AG09309 (cell line): ENCODE measurements around the gene C13orf46.
"Not testable (repeated sequence)": the region's sequence is repeated elsewhere in the genome, so short reads cannot be mapped to it uniquely, and the experiment has no call there.

Experiments used
- DNase-seq: peaks from one replicate; pipeline ENCODE4 v3.0.0-alpha.2; 2010; ENCODE audit warnings: low read depth
- H3K4me3 ChIP-seq: 2 replicates; pipeline ENCODE4 v1.5.1; 2011; ENCODE audit warnings: mild to moderate bottlenecking, low read depth, low read length, moderate library complexity; ENCODE audit not compliant: control insufficient read depth
- CTCF ChIP-seq: IDR thresholded peaks from 2 replicates; pipeline ENCODE4 v1.5.1; 2011; ENCODE audit warnings: mild to moderate bottlenecking, low read depth, low read length, inconsistent platforms; ENCODE audit not compliant: insufficient read depth, control insufficient read depth; ENCODE audit errors: missing control alignments

The C13orf46 gene

DNA sequence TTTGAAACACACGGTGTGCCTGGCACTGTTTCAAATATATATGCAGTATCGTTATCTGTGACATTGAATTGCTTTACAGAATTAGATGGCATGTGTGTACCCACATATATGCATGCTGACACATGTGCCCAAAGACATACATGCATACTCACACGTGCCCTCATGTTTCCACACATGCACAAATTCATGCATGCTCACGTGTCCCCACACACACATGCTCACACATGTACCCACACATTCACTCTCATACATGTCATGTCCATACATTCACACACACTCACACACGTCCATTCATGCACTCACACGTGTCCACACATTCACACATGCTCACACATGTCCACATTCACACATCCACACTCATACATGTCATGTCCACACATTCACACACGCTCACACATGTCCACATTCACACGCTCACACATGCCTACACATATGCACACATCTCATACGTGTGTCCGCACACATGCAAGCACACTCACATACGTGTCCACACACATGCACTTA lies 17.9 kb upstream of the C13orf46 start:
- no peak for TF ChIP-seq CTCF
- H3K4me3 ChIP-seq = no peak overlapping the region

DNA sequence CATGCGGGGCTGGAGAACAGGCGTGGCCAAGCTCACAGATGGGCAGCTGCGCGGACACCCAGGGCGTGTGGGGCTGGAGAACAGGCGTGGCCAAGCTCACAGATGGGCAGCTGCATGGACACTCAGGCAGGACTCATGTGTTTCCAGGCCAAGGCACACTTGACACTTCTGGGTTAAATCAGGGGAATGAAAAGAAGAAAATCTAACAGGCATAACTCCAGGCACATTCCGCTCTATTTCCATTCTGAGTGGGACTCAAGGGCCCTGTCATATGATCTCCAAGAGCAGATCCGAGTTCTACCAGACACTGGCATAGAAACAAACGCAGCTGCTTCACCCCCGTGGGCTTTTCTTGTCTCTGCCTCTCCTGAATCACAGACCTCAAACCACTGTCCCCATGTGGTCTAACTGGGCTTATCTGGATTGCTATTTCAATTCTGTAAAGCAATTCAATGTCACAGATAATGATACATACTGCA lies 17.4 kb upstream of the C13orf46 start:
- no peak for DNase-seq
- TF ChIP-seq CTCF = no peak
- H3K4me3 ChIP-seq = no peak overlapping the region

More for the DNA sequence above, 17.9 kb upstream of the C13orf46 start:
- DNase-seq = no peak

- no peak for DNase-seq
- TF ChIP-seq CTCF = no peak
- no peak overlapping the region for H3K4me3 ChIP-seq
Observed at GRCh38 chr13:113990321-113990837, 16.5 kb upstream of the C13orf46 start.

DNA sequence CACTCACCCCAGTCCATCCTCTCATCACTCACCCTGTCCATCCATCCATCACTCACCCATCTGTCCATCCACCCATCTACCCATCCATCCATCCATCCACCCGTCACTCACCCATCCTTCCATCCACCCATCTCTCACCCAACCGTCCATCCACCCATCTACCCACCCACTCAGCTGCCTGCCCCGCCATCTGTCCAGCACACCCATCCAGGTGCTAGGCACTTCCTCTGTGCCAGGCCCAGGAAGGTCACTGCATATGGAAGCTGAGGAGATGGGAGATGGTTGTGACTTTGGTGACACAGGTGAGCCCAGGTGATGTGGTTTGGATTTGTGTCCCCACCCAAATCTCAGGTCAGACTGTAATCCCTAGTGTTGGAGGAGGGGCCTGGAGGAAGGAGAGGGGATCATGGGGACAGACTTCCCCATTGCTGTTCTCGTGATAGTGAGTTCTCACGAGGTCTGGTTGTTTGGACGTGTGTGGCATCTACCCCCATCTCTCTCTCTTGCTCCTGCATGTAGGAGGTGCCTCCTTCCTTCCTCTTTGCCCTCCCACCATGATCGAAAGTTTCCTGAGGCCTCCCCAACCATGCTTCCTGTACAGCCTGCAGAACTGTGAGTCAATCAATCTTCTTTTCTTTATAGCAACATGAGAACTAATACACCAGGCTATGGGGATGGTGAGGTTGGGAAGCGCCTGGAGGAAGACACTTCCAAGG lies 15.9 kb upstream of the C13orf46 start:
- TF ChIP-seq CTCF = no peak
- no peak overlapping the region for H3K4me3 ChIP-seq
- no peak for DNase-seq

DNA sequence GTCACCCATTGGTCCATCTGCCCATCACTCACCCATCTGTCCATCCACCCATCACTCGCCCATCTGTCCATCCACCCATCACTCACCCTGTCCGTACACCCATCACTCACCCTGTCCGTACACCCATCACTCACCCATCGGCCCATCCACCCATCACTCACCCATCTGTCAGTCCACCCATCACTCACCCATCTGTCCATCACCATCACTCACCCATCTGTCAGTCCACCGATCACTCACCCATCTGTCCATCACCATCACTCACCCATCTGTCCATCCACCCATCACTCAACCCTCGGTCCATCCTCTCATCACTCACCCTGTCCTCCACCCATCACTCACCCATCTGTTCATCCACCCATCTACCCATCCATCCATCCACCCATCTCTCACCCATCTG lies 15.0 kb upstream of the C13orf46 start:
- not testable (repeated sequence) for H3K4me3 ChIP-seq, DNase-seq

GRCh38 chr13:113982296-113982661 lies 8.4 kb upstream of the C13orf46 start:
- DNase-seq = no peak
- no peak for TF ChIP-seq CTCF

GRCh38 chr13:113981611-113982295 lies 7.9 kb upstream of the C13orf46 start:
- no peak overlapping the region for H3K4me3 ChIP-seq
- DNase-seq = no peak
- no peak for TF ChIP-seq CTCF

More at GRCh38 chr13:113982296-113982661, 8.4 kb upstream of the C13orf46 start:
- no peak overlapping the region for H3K4me3 ChIP-seq
